Measurements from ENCODE around the gene CBX3. TPM values are rescaled to one million over a fixed set of nuclear protein-coding genes. Genes with fewer than 3 reads are reported as not detected.

Gene CBX3
- total and polyA plus RNA-seq, 10 of the 15 experiments (the other 5 are each of a cell fraction or from before 2014, with no cell fraction given): 153 to 307 (median 225) TPM

DNA sequence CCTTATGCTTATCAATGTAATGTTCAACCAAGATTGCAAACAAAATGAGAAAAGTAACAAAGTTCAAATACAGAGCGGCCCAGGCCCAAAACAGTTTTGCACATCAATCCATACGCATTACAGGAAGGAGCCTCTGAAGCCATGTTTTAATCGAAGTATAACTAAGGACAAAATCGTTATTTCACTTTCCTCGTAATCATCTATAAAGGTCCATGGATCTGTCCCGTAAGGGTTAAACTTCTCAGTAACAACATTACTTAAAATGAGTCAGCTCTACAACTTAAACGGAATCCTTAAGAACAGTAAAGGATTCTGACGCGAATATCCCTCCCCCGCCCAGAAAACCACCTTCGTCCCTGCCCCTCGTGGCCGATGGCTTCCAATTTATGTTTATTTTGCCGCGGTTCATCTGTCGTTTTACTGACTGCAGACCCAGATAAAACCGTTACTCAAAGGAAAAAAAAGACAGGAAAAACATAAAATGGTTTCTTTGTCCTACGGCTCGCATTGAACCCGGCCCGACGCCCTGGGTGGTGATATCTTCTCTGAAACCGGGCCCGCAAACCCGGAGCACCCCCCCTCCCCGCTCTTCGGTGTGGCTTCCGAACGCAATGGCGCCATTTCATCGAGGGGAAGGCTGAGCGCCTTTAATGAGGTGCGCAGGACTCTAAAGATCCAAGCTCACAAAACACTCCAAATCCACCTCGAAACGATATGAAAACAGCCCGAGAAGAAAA lies 2.1 kb upstream of the CBX3 start (continued):
- TF ChIP-seq, protein P1, sequence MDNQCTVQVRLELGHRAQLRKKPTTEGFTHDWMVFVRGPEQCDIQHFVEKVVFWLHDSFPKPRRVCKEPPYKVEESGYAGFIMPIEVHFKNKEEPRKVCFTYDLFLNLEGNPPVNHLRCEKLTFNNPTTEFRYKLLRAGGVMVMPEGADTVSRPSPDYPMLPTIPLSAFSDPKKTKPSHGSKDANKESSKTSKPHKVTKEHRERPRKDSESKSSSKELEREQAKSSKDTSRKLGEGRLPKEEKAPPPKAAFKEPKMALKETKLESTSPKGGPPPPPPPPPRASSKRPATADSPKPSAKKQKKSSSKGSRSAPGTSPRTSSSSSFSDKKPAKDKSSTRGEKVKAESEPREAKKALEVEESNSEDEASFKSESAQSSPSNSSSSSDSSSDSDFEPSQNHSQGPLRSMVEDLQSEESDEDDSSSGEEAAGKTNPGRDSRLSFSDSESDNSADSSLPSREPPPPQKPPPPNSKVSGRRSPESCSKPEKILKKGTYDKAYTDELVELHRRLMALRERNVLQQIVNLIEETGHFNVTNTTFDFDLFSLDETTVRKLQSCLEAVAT (IDR thresholded peaks at IDR 0.05): peak; percentile 33; the same call in 1 of the 2 replicates
- TF ChIP-seq CBFB (IDR thresholded peaks at IDR 0.05; ENCODE audit: low read depth) (no peak), MTA2 (IDR thresholded peaks at IDR 0.05; ENCODE audit: low read depth) (peak; percentile 10; the same call in 1 of the 2 replicates), BCL11A (IDR thresholded peaks at IDR 0.05; ENCODE audit: low read depth, low read length) (0 out of 2 replicates have a peak, but pooled peaks have one; percentile 22), NR2C2 (IDR thresholded peaks at IDR 0.05; ENCODE audit: borderline replicate concordance, control insufficient read depth, insufficient read length, low read depth) (no peak), ZNF207 (IDR thresholded peaks at IDR 0.05; ENCODE audit: borderline replicate concordance) (no peak), SIX5 (IDR thresholded peaks at IDR 0.05; ENCODE audit: low read depth, low read length, severe bottlenecking) (no peak), TARDBP (IDR thresholded peaks at IDR 0.05; ENCODE audit: borderline replicate concordance) (no peak), YBX1 (IDR thresholded peaks at IDR 0.05) (no peak), NRF1 (conservative IDR thresholded peaks at IDR 0.05; ENCODE audit: low read depth, low read length) (no peak)
- TF ChIP-seq, protein P2, sequence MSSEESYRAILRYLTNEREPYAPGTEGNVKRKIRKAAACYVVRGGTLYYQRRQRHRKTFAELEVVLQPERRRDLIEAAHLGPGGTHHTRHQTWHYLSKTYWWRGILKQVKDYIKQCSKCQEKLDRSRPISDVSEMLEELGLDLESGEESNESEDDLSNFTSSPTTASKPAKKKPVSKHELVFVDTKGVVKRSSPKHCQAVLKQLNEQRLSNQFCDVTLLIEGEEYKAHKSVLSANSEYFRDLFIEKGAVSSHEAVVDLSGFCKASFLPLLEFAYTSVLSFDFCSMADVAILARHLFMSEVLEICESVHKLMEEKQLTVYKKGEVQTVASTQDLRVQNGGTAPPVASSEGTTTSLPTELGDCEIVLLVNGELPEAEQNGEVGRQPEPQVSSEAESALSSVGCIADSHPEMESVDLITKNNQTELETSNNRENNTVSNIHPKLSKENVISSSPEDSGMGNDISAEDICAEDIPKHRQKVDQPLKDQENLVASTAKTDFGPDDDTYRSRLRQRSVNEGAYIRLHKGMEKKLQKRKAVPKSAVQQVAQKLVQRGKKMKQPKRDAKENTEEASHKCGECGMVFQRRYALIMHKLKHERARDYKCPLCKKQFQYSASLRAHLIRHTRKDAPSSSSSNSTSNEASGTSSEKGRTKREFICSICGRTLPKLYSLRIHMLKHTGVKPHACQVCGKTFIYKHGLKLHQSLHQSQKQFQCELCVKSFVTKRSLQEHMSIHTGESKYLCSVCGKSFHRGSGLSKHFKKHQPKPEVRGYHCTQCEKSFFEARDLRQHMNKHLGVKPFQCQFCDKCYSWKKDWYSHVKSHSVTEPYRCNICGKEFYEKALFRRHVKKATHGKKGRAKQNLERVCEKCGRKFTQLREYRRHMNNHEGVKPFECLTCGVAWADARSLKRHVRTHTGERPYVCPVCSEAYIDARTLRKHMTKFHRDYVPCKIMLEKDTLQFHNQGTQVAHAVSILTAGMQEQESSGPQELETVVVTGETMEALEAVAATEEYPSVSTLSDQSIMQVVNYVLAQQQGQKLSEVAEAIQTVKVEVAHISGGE (CRISPR knock-in tag; IDR thresholded peaks at IDR 0.05): no peak
- TF ChIP-seq, protein P3, sequence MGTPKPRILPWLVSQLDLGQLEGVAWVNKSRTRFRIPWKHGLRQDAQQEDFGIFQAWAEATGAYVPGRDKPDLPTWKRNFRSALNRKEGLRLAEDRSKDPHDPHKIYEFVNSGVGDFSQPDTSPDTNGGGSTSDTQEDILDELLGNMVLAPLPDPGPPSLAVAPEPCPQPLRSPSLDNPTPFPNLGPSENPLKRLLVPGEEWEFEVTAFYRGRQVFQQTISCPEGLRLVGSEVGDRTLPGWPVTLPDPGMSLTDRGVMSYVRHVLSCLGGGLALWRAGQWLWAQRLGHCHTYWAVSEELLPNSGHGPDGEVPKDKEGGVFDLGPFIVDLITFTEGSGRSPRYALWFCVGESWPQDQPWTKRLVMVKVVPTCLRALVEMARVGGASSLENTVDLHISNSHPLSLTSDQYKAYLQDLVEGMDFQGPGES (IDR thresholded peaks at IDR 0.05): no peak

Data from GM12878 (cell line).